ENCODE measurements around the gene PCDHGA11.

Gene PCDHGA11

DNA sequence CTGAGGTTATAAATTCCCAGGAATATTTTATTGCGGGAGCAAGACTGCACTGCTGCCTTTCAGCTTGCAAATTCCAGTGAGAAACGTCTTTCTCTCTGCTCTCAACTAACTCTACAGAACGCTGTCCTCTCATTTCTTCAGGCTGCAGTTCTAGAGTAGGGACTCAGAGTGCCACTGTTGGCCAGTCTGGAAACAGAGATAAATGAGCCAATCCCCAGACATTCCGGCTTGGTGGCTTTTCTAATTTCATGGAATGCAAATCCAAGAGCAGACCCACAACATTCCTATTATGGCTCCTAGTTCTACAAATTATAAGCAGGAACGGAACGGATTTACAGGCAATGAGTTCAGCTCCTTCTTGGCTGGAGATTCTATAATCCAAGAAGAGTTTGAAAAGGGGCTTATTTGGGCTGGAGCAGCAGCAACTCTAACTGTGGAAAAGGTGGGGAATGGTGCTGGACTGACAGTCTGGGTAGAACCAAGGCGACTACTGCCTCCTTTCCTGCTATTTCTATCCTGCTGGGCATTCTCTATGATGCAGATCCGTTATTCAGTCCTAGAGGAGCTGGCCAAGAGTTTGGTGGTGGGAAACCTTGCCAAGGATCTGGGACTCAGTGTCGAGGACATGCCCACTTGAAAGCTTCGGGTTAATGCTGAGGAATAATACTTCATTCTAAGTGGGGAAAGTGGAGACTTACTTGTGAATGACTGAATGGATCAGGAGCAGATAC lies 18.7 kb downstream of the PCDHGA11 start:
- TF ChIP-seq, protein P1, sequence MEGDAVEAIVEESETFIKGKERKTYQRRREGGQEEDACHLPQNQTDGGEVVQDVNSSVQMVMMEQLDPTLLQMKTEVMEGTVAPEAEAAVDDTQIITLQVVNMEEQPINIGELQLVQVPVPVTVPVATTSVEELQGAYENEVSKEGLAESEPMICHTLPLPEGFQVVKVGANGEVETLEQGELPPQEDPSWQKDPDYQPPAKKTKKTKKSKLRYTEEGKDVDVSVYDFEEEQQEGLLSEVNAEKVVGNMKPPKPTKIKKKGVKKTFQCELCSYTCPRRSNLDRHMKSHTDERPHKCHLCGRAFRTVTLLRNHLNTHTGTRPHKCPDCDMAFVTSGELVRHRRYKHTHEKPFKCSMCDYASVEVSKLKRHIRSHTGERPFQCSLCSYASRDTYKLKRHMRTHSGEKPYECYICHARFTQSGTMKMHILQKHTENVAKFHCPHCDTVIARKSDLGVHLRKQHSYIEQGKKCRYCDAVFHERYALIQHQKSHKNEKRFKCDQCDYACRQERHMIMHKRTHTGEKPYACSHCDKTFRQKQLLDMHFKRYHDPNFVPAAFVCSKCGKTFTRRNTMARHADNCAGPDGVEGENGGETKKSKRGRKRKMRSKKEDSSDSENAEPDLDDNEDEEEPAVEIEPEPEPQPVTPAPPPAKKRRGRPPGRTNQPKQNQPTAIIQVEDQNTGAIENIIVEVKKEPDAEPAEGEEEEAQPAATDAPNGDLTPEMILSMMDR (IDR thresholded peaks at IDR 0.05; ENCODE audit: borderline replicate concordance, control extremely low read depth, extremely low read depth, insufficient read depth, missing control alignments): no peak
- in situ Hi-C loops (cut with MboI; ENCODE audit: low sequenced_read_pairs, unreplicated experiment): no loop called here
- no peak for DNase-seq (ENCODE audit: low spot score)

DNA sequence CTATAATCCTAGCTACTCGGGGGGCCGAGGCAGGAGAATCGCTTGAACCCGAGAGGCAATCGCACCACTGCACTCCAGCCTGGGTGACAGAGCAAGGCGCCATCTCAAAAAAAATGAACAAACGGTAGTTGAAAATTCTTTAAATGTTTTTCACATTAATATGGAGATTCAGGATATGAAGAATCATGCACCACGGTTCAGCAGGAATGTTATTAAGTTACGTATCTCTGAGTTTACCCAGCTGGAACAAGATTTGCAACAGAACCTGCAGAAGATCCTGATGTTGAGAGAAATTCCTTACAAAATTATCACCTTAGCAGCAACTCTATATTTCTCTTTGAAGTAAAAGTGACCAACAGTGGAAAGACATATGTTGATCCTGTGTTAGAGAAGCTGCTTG lies 19.5 kb downstream of the PCDHGA11 start:
- DNase-seq (ENCODE audit: low spot score): no peak
- TF ChIP-seq, protein P1 (IDR thresholded peaks at IDR 0.05; ENCODE audit: borderline replicate concordance, control extremely low read depth, extremely low read depth, insufficient read depth, missing control alignments): no peak
- in situ Hi-C loops (cut with MboI; ENCODE audit: low sequenced_read_pairs, unreplicated experiment): no loop called here

DNA sequence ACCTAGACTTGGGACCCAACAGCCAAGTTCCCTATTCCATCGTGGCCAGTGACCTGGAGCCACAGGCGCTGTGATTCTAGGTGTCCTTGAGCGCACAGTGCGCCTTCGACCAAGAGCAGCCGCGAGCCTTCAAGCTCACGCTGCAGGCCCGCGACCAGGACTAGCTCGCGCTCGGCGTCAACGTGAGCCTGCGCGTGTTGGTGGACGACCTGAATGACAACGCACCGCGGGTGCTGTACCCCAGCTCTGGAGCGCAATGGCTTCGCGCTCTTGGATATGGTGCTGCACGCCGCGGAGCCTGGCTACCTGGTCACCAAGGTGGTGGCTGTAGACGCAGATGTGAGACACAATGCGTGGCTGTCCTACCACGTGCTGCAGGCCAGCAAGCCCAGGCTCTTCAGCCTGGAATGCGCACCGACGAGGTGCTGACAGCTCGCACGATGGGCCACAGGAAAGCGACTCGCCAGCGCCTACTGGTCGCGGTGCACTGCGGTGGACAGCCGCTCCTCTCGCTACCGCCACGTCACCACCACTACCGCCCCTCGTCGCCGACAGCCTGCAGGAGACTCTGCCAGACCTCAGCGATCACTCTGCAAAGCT lies 20.8 kb downstream of the PCDHGA11 start:
- in situ Hi-C loops (cut with MboI; ENCODE audit: low sequenced_read_pairs, unreplicated experiment): no loop called here
- TF ChIP-seq, protein P1 (IDR thresholded peaks at IDR 0.05; ENCODE audit: borderline replicate concordance, control extremely low read depth, extremely low read depth, insufficient read depth, missing control alignments): no peak
- no peak for DNase-seq (ENCODE audit: low spot score)

DNA sequence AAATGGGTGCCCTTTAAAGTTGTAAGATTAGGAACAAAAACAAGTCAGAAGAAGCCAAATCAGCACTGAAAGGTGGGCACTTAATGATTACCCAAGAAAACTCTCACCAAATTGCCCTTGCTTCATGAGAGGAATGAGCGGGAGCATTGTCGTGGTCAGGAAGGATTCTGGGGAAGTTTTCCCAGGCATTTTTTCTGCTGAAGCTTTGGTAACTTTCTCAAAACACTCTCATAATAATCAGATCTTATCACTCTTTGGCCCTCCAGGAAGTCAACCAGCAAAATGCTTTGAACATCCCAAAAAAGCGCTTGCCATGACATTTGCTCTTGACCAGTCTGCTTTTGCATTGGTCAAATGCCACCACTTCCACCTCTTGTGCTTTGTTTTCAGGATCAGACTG lies 44.5 kb downstream of the PCDHGA11 start:
- DNase-seq (ENCODE audit: low spot score): no peak
- TF ChIP-seq, protein P1 (IDR thresholded peaks at IDR 0.05; ENCODE audit: borderline replicate concordance, control extremely low read depth, extremely low read depth, insufficient read depth, missing control alignments): no peak
- in situ Hi-C loops (cut with MboI; ENCODE audit: low sequenced_read_pairs, unreplicated experiment): no loop called here

Data from GM13976 (cell line).